NCI-H1092 treated with DMSO at 0.1 percent for 48 hours (cell line): Measurements from ENCODE around the gene SLC44A5.
A peak's percentile ranks its signal among the peaks of the same experiment; 100 is the strongest.
"Not testable (repeated sequence)": the region's sequence is repeated elsewhere in the genome, so short reads cannot be mapped to it uniquely, and the experiment has no call there.

ENCODE experiments used
- DNase-seq: peaks from one replicate; lab custom pipeline; 2025; lab: John Stamatoyannopoulos, UW

The SLC44A5 gene

GRCh38 chr1:75449998-75450397 is 160.9 kb downstream of the SLC44A5 start:
- no peak for DNase-seq

- no peak for DNase-seq
Observed at GRCh38 chr1:75444220-75444619, 166.7 kb downstream of the SLC44A5 start.

GRCh38 chr1:75440274-75440673 is 170.6 kb downstream of the SLC44A5 start:
- DNase-seq: no peak

GRCh38 chr1:75438355-75438754 is 172.6 kb downstream of the SLC44A5 start:
- no peak for DNase-seq

GRCh38 chr1:75431843-75432242 is 179.1 kb downstream of the SLC44A5 start:
- DNase-seq: no peak

GRCh38 chr1:75430526-75430925 is 180.4 kb downstream of the SLC44A5 start:
- no peak for DNase-seq

GRCh38 chr1:75426688-75427087 is 184.2 kb downstream of the SLC44A5 start:
- no peak for DNase-seq

GRCh38 chr1:75425001-75425650 is 185.8 kb downstream of the SLC44A5 start:
- DNase-seq: no peak

- DNase-seq: peak; percentile 10
Observed at GRCh38 chr1:75423616-75424015, 187.3 kb downstream of the SLC44A5 start.

GRCh38 chr1:75423136-75423535 is 187.8 kb downstream of the SLC44A5 start:
- DNase-seq: no peak

- no peak for DNase-seq
Observed at GRCh38 chr1:75421371-75421770, 189.5 kb downstream of the SLC44A5 start.

- DNase-seq: no peak
Observed at GRCh38 chr1:75415187-75415586, 195.7 kb downstream of the SLC44A5 start.

GRCh38 chr1:75412616-75413015 is 198.3 kb downstream of the SLC44A5 start:
- no peak for DNase-seq

GRCh38 chr1:75404681-75405080 is 206.2 kb downstream of the SLC44A5 start:
- DNase-seq: not testable (repeated sequence)

GRCh38 chr1:75403147-75403646 is 207.7 kb downstream of the SLC44A5 start:
- DNase-seq: not testable (repeated sequence)

- DNase-seq: no peak
Observed at GRCh38 chr1:75400716-75401115, 210.2 kb downstream of the SLC44A5 start.

- no peak for DNase-seq
Observed at GRCh38 chr1:75396745-75397144, 214.2 kb downstream of the SLC44A5 start.

- no peak for DNase-seq
Observed at GRCh38 chr1:75396260-75396659, 214.7 kb downstream of the SLC44A5 start.

- DNase-seq: no peak
Observed at GRCh38 chr1:75394386-75395139, 216.4 kb downstream of the SLC44A5 start.

GRCh38 chr1:75392278-75392677 is 218.6 kb downstream of the SLC44A5 start:
- DNase-seq: no peak

GRCh38 chr1:75375476-75376447 is 235.2 kb downstream of the SLC44A5 start:
- not testable (repeated sequence) for DNase-seq

- no peak for DNase-seq
Observed at GRCh38 chr1:75373542-75374159, 237.3 kb downstream of the SLC44A5 start.
